ENCODE data around the gene PCSK6.
A peak's percentile ranks its signal among the peaks of the same experiment; 100 is the strongest.

The PCSK6 gene

GRCh38 chr15:101498076-101498716 is 8.7 kb upstream of the PCSK6 start:
- H3K9me3 Mint-ChIP-seq, result no peaks in the 10 kb centered on the region
- H3K4me1 Mint-ChIP-seq (ENCODE audit: low read depth), result peaks cover 23% of the 10 kb centered on the region
- H3K36me3 Mint-ChIP-seq (ENCODE audit: low read depth), result no peaks in the 10 kb centered on the region
- DNase-seq, result no peak
- H3K4me3 Mint-ChIP-seq, result no peak overlapping the region
- H3K27me3 Mint-ChIP-seq, result peaks cover 60% of the 10 kb centered on the region
- H3K27ac Mint-ChIP-seq, result no peak overlapping the region

GRCh38 chr15:101497484-101498034 is 8.1 kb upstream of the PCSK6 start:
- H3K9me3 Mint-ChIP-seq, result no peaks in the 10 kb centered on the region
- no peaks in the 10 kb centered on the region for H3K36me3 Mint-ChIP-seq (ENCODE audit: low read depth)
- no peak overlapping the region for H3K27ac Mint-ChIP-seq
- peaks cover 23% of the 10 kb centered on the region for H3K4me1 Mint-ChIP-seq (ENCODE audit: low read depth)
- DNase-seq, result no peak
- H3K27me3 Mint-ChIP-seq, result peaks cover 55% of the 10 kb centered on the region
- no peak overlapping the region for H3K4me3 Mint-ChIP-seq

GRCh38 chr15:101497017-101497416 is 7.5 kb upstream of the PCSK6 start:
- no peaks in the 10 kb centered on the region for H3K9me3 Mint-ChIP-seq
- no peak overlapping the region for H3K4me3 Mint-ChIP-seq
- no peak overlapping the region for H3K27ac Mint-ChIP-seq
- no peaks in the 10 kb centered on the region for H3K36me3 Mint-ChIP-seq (ENCODE audit: low read depth)
- DNase-seq, result no peak
- H3K4me1 Mint-ChIP-seq (ENCODE audit: low read depth), result peaks cover 23% of the 10 kb centered on the region
- peaks cover 58% of the 10 kb centered on the region for H3K27me3 Mint-ChIP-seq

GRCh38 chr15:101496198-101496986 is 6.9 kb upstream of the PCSK6 start:
- H3K4me3 Mint-ChIP-seq, result no peak overlapping the region
- no peak overlapping the region for H3K27ac Mint-ChIP-seq
- H3K36me3 Mint-ChIP-seq (ENCODE audit: low read depth), result no peaks in the 10 kb centered on the region
- peaks cover 18% of the 10 kb centered on the region for H3K4me1 Mint-ChIP-seq (ENCODE audit: low read depth)
- H3K27me3 Mint-ChIP-seq, result peaks cover 61% of the 10 kb centered on the region
- no peaks in the 10 kb centered on the region for H3K9me3 Mint-ChIP-seq
- DNase-seq, result no peak

- Mint-ChIP-seq H3K4me1 (ENCODE audit: low read depth) (peaks cover 9% of the 10 kb centered on the region), H3K9me3 (no peaks in the 10 kb centered on the region), H3K27me3 (peaks cover 69% of the 10 kb centered on the region), H3K4me3 (no peak overlapping the region), H3K27ac (peak overlapping the region; percentile 12), H3K36me3 (ENCODE audit: low read depth) (no peaks in the 10 kb centered on the region)
- no peak for DNase-seq
Observed at GRCh38 chr15:101495334-101496197, 6.1 kb upstream of the PCSK6 start.

- Mint-ChIP-seq H3K9me3 (no peaks in the 10 kb centered on the region), H3K36me3 (ENCODE audit: low read depth) (no peaks in the 10 kb centered on the region), H3K4me1 (ENCODE audit: low read depth) (peaks cover 7% of the 10 kb centered on the region), H3K4me3 (no peak overlapping the region), H3K27me3 (peaks cover 75% of the 10 kb centered on the region), H3K27ac (no peak overlapping the region)
- no peak for DNase-seq
Observed at GRCh38 chr15:101494251-101494796, 4.8 kb upstream of the PCSK6 start.

- no peaks in the 10 kb centered on the region for H3K9me3 Mint-ChIP-seq
- H3K27ac Mint-ChIP-seq, result no peak overlapping the region
- peaks cover 74% of the 10 kb centered on the region for H3K27me3 Mint-ChIP-seq
- DNase-seq, result no peak
- H3K4me1 Mint-ChIP-seq (ENCODE audit: low read depth), result peaks cover 7% of the 10 kb centered on the region
- H3K4me3 Mint-ChIP-seq, result no peak overlapping the region
- no peaks in the 10 kb centered on the region for H3K36me3 Mint-ChIP-seq (ENCODE audit: low read depth)
Observed at GRCh38 chr15:101492766-101493692, 3.5 kb upstream of the PCSK6 start.

- H3K36me3 Mint-ChIP-seq (ENCODE audit: low read depth), result no peaks in the 10 kb centered on the region
- H3K4me3 Mint-ChIP-seq, result no peak overlapping the region
- no peaks in the 10 kb centered on the region for H3K9me3 Mint-ChIP-seq
- H3K27me3 Mint-ChIP-seq, result peaks cover 72% of the 10 kb centered on the region
- peaks cover 7% of the 10 kb centered on the region for H3K4me1 Mint-ChIP-seq (ENCODE audit: low read depth)
- no peak overlapping the region for H3K27ac Mint-ChIP-seq
- no peak for DNase-seq
Observed at GRCh38 chr15:101491734-101492640, 2.5 kb upstream of the PCSK6 start.

- Mint-ChIP-seq H3K27ac (no peak overlapping the region), H3K4me1 (ENCODE audit: low read depth) (peaks cover 2% of the 10 kb centered on the region), H3K27me3 (peaks cover 72% of the 10 kb centered on the region), H3K4me3 (no peak overlapping the region), H3K9me3 (no peaks in the 10 kb centered on the region), H3K36me3 (ENCODE audit: low read depth) (no peaks in the 10 kb centered on the region)
- no peak for DNase-seq
Observed at GRCh38 chr15:101490922-101491733, 1.6 kb upstream of the PCSK6 start.

- Mint-ChIP-seq H3K9me3 (no peaks in the 10 kb centered on the region), H3K4me3 (peak overlapping the region; percentile 54), H3K27ac (no peak overlapping the region), H3K27me3 (peaks cover 66% of the 10 kb centered on the region), H3K36me3 (ENCODE audit: low read depth) (no peaks in the 10 kb centered on the region), H3K4me1 (ENCODE audit: low read depth) (peaks cover 2% of the 10 kb centered on the region)
- DNase-seq, result no peak
Observed at GRCh38 chr15:101490408-101490891, 943 bp upstream of the PCSK6 start.

- H3K27ac Mint-ChIP-seq, result no peak overlapping the region
- H3K36me3 Mint-ChIP-seq (ENCODE audit: low read depth), result no peaks in the 10 kb centered on the region
- no peaks in the 10 kb centered on the region for H3K9me3 Mint-ChIP-seq
- H3K4me1 Mint-ChIP-seq (ENCODE audit: low read depth), result peaks cover 2% of the 10 kb centered on the region
- no peak for DNase-seq
- H3K27me3 Mint-ChIP-seq, result peaks cover 53% of the 10 kb centered on the region
- no peak overlapping the region for H3K4me3 Mint-ChIP-seq
Observed at GRCh38 chr15:101489237-101489598, 289 bp downstream of the PCSK6 start.

All from activated T-cell treated with anti-CD3 and anti-CD28 coated beads, Interleukin-2, amount 50 U/mL, for 24 hours (primary cell).